GM23338 (cell line): ENCODE measurements around the gene PSMC4. TPM values are rescaled to one million over a fixed set of nuclear protein-coding genes. Genes with fewer than 3 reads are reported as not detected.

Experiments used
- ATAC-seq: fragments of 200-7000 bp; cut with Tn5 transposase; 3 replicates; pipeline ENCODE4 v1.9.1; 2020
- DNase-seq: peaks from one replicate; pipeline ENCODE4 v3.0.0-alpha.2; 2015; ENCODE audit warnings: low spot score
- H2AFZ ChIP-seq: fragments of 200-600 bp; sonication (generic); 2 replicates; pipeline ENCODE4 v1.8.0; 2016; ENCODE audit warnings: antibody characterized with exemption, mild to moderate bottlenecking, moderate library complexity
- H3F3A ChIP-seq: fragments of 200-600 bp; sonication (generic); replicated peaks from 2 replicates; pipeline ENCODE4 v1.8.0; 2017; ENCODE audit warnings: antibody characterized with exemption, mixed run types, low read depth
- H3K27ac ChIP-seq: fragments of 200-600 bp; sonication (generic); 2 replicates; pipeline ENCODE4 v1.6.1; 2016; ENCODE audit warnings: low read depth
- H3K27me3 ChIP-seq: fragments of 200-600 bp; sonication (generic); 2 replicates; pipeline ENCODE4 v1.8.0; 2016; ENCODE audit warnings: mild to moderate bottlenecking, mixed run types, moderate library complexity; ENCODE audit not compliant: insufficient read depth
- H3K36me3 ChIP-seq: fragments of 200-600 bp; sonication (generic); 2 replicates; pipeline ENCODE4 v1.8.0; 2016; ENCODE audit warnings: mild to moderate bottlenecking; ENCODE audit not compliant: insufficient read depth
- H3K4me1 ChIP-seq: fragments of 200-600 bp; sonication (generic); 2 replicates; pipeline ENCODE4 v1.8.0; 2016; ENCODE audit warnings: mild to moderate bottlenecking, moderate library complexity; ENCODE audit not compliant: insufficient read depth
- H3K4me2 ChIP-seq: fragments of 200-600 bp; sonication (generic); 2 replicates; pipeline ENCODE4 v1.7.1; 2017; ENCODE audit warnings: mixed run types
- H3K4me3 ChIP-seq: fragments of 200-600 bp; sonication (generic); 2 replicates; pipeline ENCODE4 v1.6.1; 2016; ENCODE audit warnings: mixed run types
- H3K79me2 ChIP-seq: fragments of 200-600 bp; sonication (generic); replicated peaks from 2 replicates; pipeline ENCODE4 v1.8.0; 2017; ENCODE audit warnings: mild to moderate bottlenecking; ENCODE audit not compliant: insufficient read depth
- H3K9me2 ChIP-seq: fragments of 200-600 bp; sonication (generic); 2 replicates; pipeline ENCODE4 v1.8.0; 2017; ENCODE audit not compliant: insufficient read depth
- H4K20me1 ChIP-seq: fragments of 200-600 bp; sonication (generic); replicated peaks from 2 replicates; pipeline ENCODE4 v1.8.0; 2017; ENCODE audit warnings: mild to moderate bottlenecking; ENCODE audit not compliant: insufficient read depth
- H3K27ac Mint-ChIP-seq: 2 replicates; pipeline ENCODE4 v1.8.0; 2020; ENCODE audit warnings: inconsistent platforms, mild to moderate bottlenecking, moderate library complexity, mixed read lengths
- H3K27me3 Mint-ChIP-seq: 3 replicates; pipeline ENCODE4 v1.8.0; 2022; ENCODE audit warnings: low read depth, mild to moderate bottlenecking, moderate library complexity, mixed read lengths, inconsistent platforms; ENCODE audit not compliant: insufficient read depth, poor library complexity
- H3K36me3 Mint-ChIP-seq: 3 replicates; pipeline ENCODE4 v1.8.0; 2021; ENCODE audit warnings: low read depth, mild to moderate bottlenecking, inconsistent platforms, moderate library complexity, mixed read lengths
- H3K4me1 Mint-ChIP-seq: 3 replicates; pipeline ENCODE4 v1.8.0; 2020; ENCODE audit warnings: mild to moderate bottlenecking, inconsistent platforms, mixed read lengths
- H3K4me3 Mint-ChIP-seq: 3 replicates; pipeline ENCODE4 v1.8.0; 2021; ENCODE audit warnings: moderate library complexity, mild to moderate bottlenecking, inconsistent platforms, mixed read lengths
- H3K9me3 Mint-ChIP-seq: 3 replicates; pipeline ENCODE4 v1.8.0; 2020; ENCODE audit warnings: moderate library complexity, mild to moderate bottlenecking, inconsistent platforms, mixed read lengths
- CREB1 ChIP-seq: fragments of 250-450 bp; sonication (Bioruptor Pico); IDR thresholded peaks from 2 replicates; pipeline ENCODE4 v1.5.0; 2020; ENCODE audit warnings: low read depth, mild to moderate bottlenecking, moderate library complexity
- EZH2phosphoT487 ChIP-seq: fragments of 200-600 bp; sonication (generic); IDR thresholded peaks from one replicate; pipeline ENCODE4 v1.8.1; 2018; ENCODE audit warnings: antibody characterized with exemption; ENCODE audit not compliant: unreplicated experiment
- JUNB ChIP-seq: IDR thresholded peaks from one replicate; pipeline ENCODE4 v1.6.1; 2016; ENCODE audit warnings: antibody characterized with exemption; ENCODE audit not compliant: unreplicated experiment
- NANOG ChIP-seq: IDR thresholded peaks from 2 replicates; pipeline ENCODE4 v1.6.1; 2016; ENCODE audit warnings: antibody characterized with exemption, borderline replicate concordance
- POLR2AphosphoS5 ChIP-seq: IDR thresholded peaks from 2 replicates; pipeline ENCODE4 v1.6.1; 2016; ENCODE audit warnings: antibody characterized with exemption, low read depth
- STAT1 ChIP-seq: IDR thresholded peaks from one replicate; pipeline ENCODE4 v1.6.1; 2016; ENCODE audit warnings: antibody characterized with exemption; ENCODE audit not compliant: unreplicated experiment
- ZNF331 ChIP-seq: fragments of 250-450 bp; sonication (Bioruptor Pico); IDR thresholded peaks from 2 replicates; pipeline ENCODE4 v1.5.0; 2020; ENCODE audit warnings: low read depth, mild to moderate bottlenecking, moderate library complexity
- polyA plus RNA-seq: library from polyadenylated mRNA; unstranded; fragments of >200 nt; fragmentation: Nextera tagmentation; extraction: Ambion mirVana; gene quantifications from 2 replicates; pipeline ENCODE4 v1.2.1, GENCODE V29; 2016
- total RNA-seq: library from RNA; depleted of rRNA; stranded (reverse); fragments of >200 nt; shearing (Covaris generic); gene quantifications from 2 replicates; pipeline ENCODE4 v1.2.3, GENCODE V29; 2014
- TF ChIP-seq, protein P1 (sequence below): fragments of 250-450 bp; sonication (Bioruptor Pico); IDR thresholded peaks from 2 replicates; pipeline ENCODE4 v1.5.0; 2020; ENCODE audit warnings: mild to moderate bottlenecking, moderate library complexity

The PSMC4 gene
- total and polyA plus RNA-seq, 2 experiments from 2014 or later, result 135 to 147 TPM

DNA sequence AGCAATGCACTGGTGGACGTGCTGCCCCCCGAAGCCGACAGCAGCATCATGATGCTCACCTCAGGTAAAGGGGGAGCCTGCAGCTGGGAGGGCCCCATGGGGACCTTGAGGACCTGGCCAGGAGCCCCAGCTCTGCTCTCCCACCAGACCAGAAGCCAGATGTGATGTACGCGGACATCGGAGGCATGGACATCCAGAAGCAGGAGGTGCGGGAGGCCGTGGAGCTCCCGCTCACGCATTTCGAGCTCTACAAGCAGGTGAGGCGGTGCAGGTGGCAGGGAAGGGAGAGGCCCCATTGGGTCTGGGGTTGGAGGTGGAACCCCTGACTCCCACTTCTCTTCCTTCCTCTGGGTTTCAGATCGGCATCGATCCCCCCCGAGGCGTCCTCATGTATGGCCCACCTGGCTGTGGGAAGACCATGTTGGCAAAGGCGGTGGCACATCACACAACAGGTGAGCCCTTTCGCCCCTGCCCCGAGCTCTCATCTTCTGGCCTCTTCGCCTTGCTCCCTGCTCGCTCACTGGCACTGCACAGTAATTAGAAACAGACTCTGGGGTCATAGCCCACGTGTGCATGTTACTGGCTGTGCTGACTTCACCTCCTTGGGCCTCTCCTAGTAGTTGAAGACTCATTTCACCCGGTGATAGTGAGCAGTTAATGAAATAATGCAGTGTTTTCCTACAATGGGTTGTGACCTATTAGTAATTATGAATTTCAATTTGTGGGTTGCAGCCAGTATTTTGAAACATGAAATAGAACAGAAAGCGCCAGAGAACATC is 3.6 kb downstream of the PSMC4 start:
- Mint-ChIP-seq H3K36me3 (peaks cover 78% of the 10 kb centered on the region), H3K27me3 (peaks cover 14% of the 10 kb centered on the region), H3K4me3 (no peak overlapping the region), H3K4me1 (peaks cover 8% of the 10 kb centered on the region; the same call in 2 of the 3 replicates), H3K9me3 (no peaks in the 10 kb centered on the region), H3K27ac (no peak overlapping the region)
- no peak overlapping the region for H3K4me2 ChIP-seq
- H4K20me1 ChIP-seq, result peaks cover 11% of the 10 kb centered on the region
- H3K27me3 ChIP-seq, result no peaks in the 10 kb centered on the region
- TF ChIP-seq ZNF331 (CRISPR knock-in tag) (no peak), CREB1 (CRISPR knock-in tag) (no peak), POLR2AphosphoS5 (no peak), STAT1 (no peak), JUNB (no peak), EZH2phosphoT487 (no peak), NANOG (no peak)
- TF ChIP-seq, protein P1, sequence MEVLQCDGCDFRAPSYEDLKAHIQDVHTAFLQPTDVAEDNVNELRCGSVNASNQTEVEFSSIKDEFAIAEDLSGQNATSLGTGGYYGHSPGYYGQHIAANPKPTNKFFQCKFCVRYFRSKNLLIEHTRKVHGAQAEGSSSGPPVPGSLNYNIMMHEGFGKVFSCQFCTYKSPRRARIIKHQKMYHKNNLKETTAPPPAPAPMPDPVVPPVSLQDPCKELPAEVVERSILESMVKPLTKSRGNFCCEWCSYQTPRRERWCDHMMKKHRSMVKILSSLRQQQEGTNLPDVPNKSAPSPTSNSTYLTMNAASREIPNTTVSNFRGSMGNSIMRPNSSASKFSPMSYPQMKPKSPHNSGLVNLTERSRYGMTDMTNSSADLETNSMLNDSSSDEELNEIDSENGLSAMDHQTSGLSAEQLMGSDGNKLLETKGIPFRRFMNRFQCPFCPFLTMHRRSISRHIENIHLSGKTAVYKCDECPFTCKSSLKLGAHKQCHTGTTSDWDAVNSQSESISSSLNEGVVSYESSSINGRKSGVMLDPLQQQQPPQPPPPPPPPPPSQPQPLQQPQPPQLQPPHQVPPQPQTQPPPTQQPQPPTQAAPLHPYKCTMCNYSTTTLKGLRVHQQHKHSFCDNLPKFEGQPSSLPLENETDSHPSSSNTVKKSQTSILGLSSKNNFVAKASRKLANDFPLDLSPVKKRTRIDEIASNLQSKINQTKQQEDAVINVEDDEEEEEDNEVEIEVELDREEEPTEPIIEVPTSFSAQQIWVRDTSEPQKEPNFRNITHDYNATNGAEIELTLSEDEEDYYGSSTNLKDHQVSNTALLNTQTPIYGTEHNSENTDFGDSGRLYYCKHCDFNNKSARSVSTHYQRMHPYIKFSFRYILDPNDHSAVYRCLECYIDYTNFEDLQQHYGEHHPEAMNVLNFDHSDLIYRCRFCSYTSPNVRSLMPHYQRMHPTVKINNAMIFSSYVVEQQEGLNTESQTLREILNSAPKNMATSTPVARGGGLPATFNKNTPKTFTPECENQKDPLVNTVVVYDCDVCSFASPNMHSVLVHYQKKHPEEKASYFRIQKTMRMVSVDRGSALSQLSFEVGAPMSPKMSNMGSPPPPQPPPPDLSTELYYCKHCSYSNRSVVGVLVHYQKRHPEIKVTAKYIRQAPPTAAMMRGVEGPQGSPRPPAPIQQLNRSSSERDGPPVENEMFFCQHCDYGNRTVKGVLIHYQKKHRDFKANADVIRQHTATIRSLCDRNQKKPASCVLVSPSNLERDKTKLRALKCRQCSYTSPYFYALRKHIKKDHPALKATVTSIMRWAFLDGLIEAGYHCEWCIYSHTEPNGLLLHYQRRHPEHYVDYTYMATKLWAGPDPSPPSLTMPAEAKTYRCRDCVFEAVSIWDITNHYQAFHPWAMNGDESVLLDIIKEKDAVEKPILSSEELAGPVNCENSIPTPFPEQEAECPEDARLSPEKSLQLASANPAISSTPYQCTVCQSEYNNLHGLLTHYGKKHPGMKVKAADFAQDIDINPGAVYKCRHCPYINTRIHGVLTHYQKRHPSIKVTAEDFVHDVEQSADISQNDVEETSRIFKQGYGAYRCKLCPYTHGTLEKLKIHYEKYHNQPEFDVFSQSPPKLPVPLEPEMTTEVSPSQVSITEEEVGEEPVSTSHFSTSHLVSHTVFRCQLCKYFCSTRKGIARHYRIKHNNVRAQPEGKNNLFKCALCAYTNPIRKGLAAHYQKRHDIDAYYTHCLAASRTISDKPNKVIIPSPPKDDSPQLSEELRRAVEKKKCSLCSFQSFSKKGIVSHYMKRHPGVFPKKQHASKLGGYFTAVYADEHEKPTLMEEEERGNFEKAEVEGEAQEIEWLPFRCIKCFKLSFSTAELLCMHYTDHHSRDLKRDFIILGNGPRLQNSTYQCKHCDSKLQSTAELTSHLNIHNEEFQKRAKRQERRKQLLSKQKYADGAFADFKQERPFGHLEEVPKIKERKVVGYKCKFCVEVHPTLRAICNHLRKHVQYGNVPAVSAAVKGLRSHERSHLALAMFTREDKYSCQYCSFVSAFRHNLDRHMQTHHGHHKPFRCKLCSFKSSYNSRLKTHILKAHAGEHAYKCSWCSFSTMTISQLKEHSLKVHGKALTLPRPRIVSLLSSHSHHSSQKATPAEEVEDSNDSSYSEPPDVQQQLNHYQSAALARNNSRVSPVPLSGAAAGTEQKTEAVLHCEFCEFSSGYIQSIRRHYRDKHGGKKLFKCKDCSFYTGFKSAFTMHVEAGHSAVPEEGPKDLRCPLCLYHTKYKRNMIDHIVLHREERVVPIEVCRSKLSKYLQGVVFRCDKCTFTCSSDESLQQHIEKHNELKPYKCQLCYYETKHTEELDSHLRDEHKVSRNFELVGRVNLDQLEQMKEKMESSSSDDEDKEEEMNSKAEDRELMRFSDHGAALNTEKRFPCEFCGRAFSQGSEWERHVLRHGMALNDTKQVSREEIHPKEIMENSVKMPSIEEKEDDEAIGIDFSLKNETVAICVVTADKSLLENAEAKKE (CRISPR knock-in tag), result no peak
- no peak overlapping the region for H3K4me3 ChIP-seq
- no peaks in the 10 kb centered on the region for H3K9me2 ChIP-seq
- no peak overlapping the region for H2AFZ ChIP-seq
- no peak for ATAC-seq
- DNase-seq, result no peak
- no peaks in the 10 kb centered on the region for H3F3A ChIP-seq
- peaks cover 17% of the 10 kb centered on the region for H3K79me2 ChIP-seq
- no peak overlapping the region for H3K27ac ChIP-seq
- peaks cover 18% of the 10 kb centered on the region for H3K36me3 ChIP-seq
- no peaks in the 10 kb centered on the region; the same call in 1 of the 2 replicates for H3K4me1 ChIP-seq
